ENCODE data around the gene GBP5. TPM values are rescaled to one million over a fixed set of nuclear protein-coding genes. Genes with fewer than 3 reads are reported as not detected.

GBP5 gene
- polyA plus RNA-seq, 2 of the 4 experiments (the other 2 are of a cell fraction) = 0.04 TPM; not detected in 1

Other genes starting within 250 kb of the GBP5 start
- gene GBP3, start 250.0 kb downstream of the GBP5 start, polyA plus RNA-seq (2011; rRNA removed) = 1.9 and 2.4 TPM in 2 replicates
- 0.93 to 1.1 TPM (median 0.98 TPM) in 3 replicates for gene GBP3, start 250.0 kb downstream of the GBP5 start, polyA plus RNA-seq (2017; fragmentation: RNase III; extraction: RNeasy Plus Mini Kit Qiagen cat#74134 plus additional on column Dnase treatment)
- 0.37 and 0.39 TPM in 2 replicates for gene GBP1, start 207.7 kb downstream of the GBP5 start, polyA plus RNA-seq (2011; rRNA removed)
- 0.10 to 0.47 TPM (median 0.46 TPM) in 3 replicates for gene GBP1, start 207.7 kb downstream of the GBP5 start, polyA plus RNA-seq (2017; fragmentation: RNase III; extraction: RNeasy Plus Mini Kit Qiagen cat#74134 plus additional on column Dnase treatment)
- gene GBP2, start 146.7 kb downstream of the GBP5 start, polyA plus RNA-seq (2011; rRNA removed) = 1.8 and 1.9 TPM in 2 replicates
- gene GBP2, start 146.7 kb downstream of the GBP5 start, polyA plus RNA-seq (2017; fragmentation: RNase III; extraction: RNeasy Plus Mini Kit Qiagen cat#74134 plus additional on column Dnase treatment) = 1.3 to 1.7 TPM (median 1.6 TPM) in 3 replicates
- gene GBP7, start 96.9 kb downstream of the GBP5 start, polyA plus RNA-seq (2011; rRNA removed) = not detected in 2 replicates
- gene GBP7, start 96.9 kb downstream of the GBP5 start, polyA plus RNA-seq (2017; fragmentation: RNase III; extraction: RNeasy Plus Mini Kit Qiagen cat#74134 plus additional on column Dnase treatment) = not detected in 3 replicates
- not detected in 2 replicates for gene GBP4, start 73.9 kb downstream of the GBP5 start, polyA plus RNA-seq (2011; rRNA removed)
- not detected in 3 replicates for gene GBP4, start 73.9 kb downstream of the GBP5 start, polyA plus RNA-seq (2017; fragmentation: RNase III; extraction: RNeasy Plus Mini Kit Qiagen cat#74134 plus additional on column Dnase treatment)
- gene GBP6, start 91.2 kb upstream of the GBP5 start, polyA plus RNA-seq (2011; rRNA removed) = 0.04 TPM in 1 of 2 replicates, not detected in the other
- gene GBP6, start 91.2 kb upstream of the GBP5 start, polyA plus RNA-seq (2017; fragmentation: RNase III; extraction: RNeasy Plus Mini Kit Qiagen cat#74134 plus additional on column Dnase treatment) = not detected in 3 replicates

All from A549 (cell line).